Measurements from ENCODE around the gene BMX.

BMX gene

GRCh38 chrX:15500497-15500966 is at the start of gene BMX:
Gene BMX (plus strand): TSS chrX:15500807. CDS start chrX:15508354, 7,547 bp downstream.
- in situ Hi-C loops (cut with HindIII; ENCODE audit: low pct_unique_long_range_greater_than_20kb, low sequenced_read_pairs) = no loop called here
- TF ChIP-seq JUND (IDR thresholded peaks at IDR 0.05; ENCODE audit: low read depth) = no peak
- DNase-seq (ENCODE audit: low read depth in 1 of 2, low spot score in 1 of 2) = no peak

DNA sequence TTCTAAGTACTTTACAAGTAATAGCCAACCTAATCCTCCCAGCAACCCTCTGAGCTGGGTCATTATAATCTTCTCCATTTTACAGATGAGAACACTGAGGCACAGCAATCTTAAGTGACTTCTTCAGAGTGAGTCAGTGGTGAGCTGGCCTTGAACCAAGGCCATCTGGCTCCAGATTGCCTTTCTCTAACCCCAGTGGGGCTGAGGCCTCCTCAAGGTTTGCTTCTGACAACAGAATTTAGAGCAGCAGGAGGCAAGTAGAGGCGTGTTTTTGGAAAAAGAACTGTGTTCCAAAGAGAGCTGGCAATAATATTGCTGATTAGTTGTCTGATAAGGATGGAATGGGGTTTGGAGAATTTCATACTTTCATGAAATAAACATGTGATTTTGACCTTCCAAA is 48.7 kb upstream of the BMX start:
- in situ Hi-C loops (cut with HindIII; ENCODE audit: low pct_unique_long_range_greater_than_20kb, low sequenced_read_pairs) = no loop called here
- no peak for TF ChIP-seq JUND (IDR thresholded peaks at IDR 0.05; ENCODE audit: low read depth)
- no peak for DNase-seq (ENCODE audit: low read depth in 1 of 2, low spot score in 1 of 2)

DNA sequence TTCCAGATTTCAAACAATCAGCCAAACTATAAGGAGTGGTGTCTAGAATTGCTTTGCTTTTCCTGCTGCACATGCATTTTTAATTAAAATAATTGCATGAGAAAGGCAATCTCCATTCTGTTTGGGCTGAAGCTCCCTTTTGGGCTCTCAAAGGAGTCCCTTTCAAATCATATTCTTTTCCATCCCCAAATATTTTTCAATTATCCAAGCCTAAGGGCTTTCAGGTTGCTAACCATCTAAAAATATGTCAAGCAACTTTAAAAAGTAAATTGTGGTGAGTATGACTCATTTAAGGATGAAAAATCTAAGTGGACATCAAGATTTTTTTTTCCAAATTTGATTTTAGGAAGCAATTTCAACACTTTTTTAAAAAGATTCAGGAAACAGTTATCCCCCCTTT is 35.9 kb upstream of the BMX start:
- DNase-seq (ENCODE audit: low read depth in 1 of 2, low spot score in 1 of 2) = no peak
- in situ Hi-C loops (cut with HindIII; ENCODE audit: low pct_unique_long_range_greater_than_20kb, low sequenced_read_pairs) = no loop called here

DNA sequence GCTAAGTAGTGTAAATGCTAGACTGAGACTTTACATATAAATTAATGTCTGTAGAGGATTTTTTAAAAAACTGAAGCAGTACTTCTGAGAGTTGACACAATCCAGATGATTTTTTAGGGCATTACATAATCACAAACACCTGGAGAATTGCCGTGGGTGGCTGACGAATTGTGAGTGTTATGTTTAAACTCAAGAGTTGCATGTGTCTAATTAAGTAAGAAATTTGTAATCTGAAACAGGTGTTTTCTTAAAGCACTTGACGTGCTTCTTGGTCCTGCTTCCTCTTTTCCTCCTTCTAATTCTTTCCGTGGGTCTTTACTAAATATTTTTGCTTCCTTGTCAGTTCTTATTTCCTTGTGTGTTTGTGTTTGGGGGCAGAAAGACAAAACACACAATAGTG is 35.3 kb upstream of the BMX start:
- in situ Hi-C loops (cut with HindIII; ENCODE audit: low pct_unique_long_range_greater_than_20kb, low sequenced_read_pairs) = no loop called here
- no peak for TF ChIP-seq JUND (IDR thresholded peaks at IDR 0.05; ENCODE audit: low read depth)
- DNase-seq (ENCODE audit: low read depth in 1 of 2, low spot score in 1 of 2) = no peak

More for the DNA sequence above, 35.9 kb upstream of the BMX start:
- no peak for TF ChIP-seq JUND (IDR thresholded peaks at IDR 0.05; ENCODE audit: low read depth)

- TF ChIP-seq JUND (IDR thresholded peaks at IDR 0.05; ENCODE audit: low read depth) = no peak
- in situ Hi-C loops (cut with HindIII; ENCODE audit: low pct_unique_long_range_greater_than_20kb, low sequenced_read_pairs) = no loop called here
- no peak for DNase-seq (ENCODE audit: low read depth in 1 of 2, low spot score in 1 of 2)
Observed at GRCh38 chrX:15465896-15466651, 34.5 kb upstream of the BMX start.

DNA sequence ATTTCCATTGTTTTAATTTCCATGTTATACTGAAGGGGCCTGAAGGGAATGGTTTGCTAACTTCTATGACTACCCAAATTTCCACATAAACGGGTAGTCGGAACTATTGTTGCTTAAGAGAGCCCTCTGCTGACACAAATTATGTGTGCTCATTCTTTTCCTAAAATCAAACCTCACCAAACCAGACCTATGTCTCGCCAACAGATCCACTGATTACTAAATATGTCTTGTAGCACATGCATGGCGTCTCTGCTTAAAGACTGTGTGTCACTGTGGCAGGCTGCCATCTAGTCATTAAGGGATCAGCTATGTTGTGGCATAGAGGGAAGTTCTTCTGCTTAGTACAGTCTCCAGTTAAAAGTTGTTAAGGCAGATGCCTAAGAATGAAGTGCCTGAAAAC is 32.6 kb upstream of the BMX start:
- DNase-seq (ENCODE audit: low read depth in 1 of 2, low spot score in 1 of 2) = peak; percentile 23 to 75
- TF ChIP-seq JUND (IDR thresholded peaks at IDR 0.05; ENCODE audit: low read depth) = no peak
- in situ Hi-C loops (cut with HindIII; ENCODE audit: low pct_unique_long_range_greater_than_20kb, low sequenced_read_pairs) = no loop called here

- DNase-seq (ENCODE audit: low read depth in 1 of 2, low spot score in 1 of 2) = no peak
- no peak for TF ChIP-seq JUND (IDR thresholded peaks at IDR 0.05; ENCODE audit: low read depth)
- in situ Hi-C loops (cut with HindIII; ENCODE audit: low pct_unique_long_range_greater_than_20kb, low sequenced_read_pairs) = no loop called here
Observed at GRCh38 chrX:15469613-15470012, 31.0 kb upstream of the BMX start.

- no peak for TF ChIP-seq JUND (IDR thresholded peaks at IDR 0.05; ENCODE audit: low read depth)
- in situ Hi-C loops (cut with HindIII; ENCODE audit: low pct_unique_long_range_greater_than_20kb, low sequenced_read_pairs) = no loop called here
- peak; percentile 9 to 71 for DNase-seq (ENCODE audit: low read depth in 1 of 2, low spot score in 1 of 2)
Observed at GRCh38 chrX:15471028-15471427, 29.6 kb upstream of the BMX start.

DNA sequence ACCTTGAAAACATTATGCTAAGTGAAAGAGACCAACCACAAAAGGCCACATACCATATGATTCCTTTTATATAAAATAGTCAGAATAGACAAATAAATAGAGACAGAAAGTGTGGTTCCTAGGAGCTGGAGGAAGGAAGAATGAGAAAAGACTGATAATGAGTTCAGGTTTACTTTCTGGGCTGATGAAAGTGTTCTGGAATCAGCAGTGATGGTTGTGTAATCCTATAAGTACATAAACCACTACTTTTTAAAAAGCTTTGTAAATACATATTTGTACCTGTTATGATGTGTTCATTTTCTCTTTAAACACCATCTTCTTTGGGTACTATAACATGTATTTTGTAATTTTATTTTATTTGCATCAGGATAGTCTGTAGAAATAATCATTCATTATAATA is 28.1 kb upstream of the BMX start:
- TF ChIP-seq JUND (IDR thresholded peaks at IDR 0.05; ENCODE audit: low read depth) = no peak
- in situ Hi-C loops (cut with HindIII; ENCODE audit: low pct_unique_long_range_greater_than_20kb, low sequenced_read_pairs) = no loop called here
- DNase-seq (ENCODE audit: low read depth in 1 of 2, low spot score in 1 of 2) = no peak

DNA sequence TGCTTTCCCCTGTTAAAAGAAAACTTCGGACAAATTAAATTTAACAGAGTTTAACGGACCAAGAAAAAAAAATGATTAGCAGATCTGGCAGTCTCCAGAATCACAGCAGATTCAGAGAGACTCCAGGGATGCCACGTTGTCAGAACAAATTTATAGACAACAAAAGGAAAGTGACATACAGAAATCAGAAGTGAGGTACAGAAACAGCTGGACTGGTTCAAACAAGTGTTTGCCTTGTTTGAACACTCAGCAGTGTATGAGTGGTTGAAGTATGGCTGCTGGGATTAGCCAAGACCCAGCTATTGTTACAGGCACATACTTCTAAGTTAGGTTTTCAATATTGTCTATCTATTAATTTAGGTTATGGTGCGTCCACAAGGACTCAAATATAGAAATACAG is 26.6 kb upstream of the BMX start:
- in situ Hi-C loops (cut with HindIII; ENCODE audit: low pct_unique_long_range_greater_than_20kb, low sequenced_read_pairs) = no loop called here
- no peak for TF ChIP-seq JUND (IDR thresholded peaks at IDR 0.05; ENCODE audit: low read depth)
- DNase-seq (ENCODE audit: low read depth in 1 of 2, low spot score in 1 of 2) = no peak

DNA sequence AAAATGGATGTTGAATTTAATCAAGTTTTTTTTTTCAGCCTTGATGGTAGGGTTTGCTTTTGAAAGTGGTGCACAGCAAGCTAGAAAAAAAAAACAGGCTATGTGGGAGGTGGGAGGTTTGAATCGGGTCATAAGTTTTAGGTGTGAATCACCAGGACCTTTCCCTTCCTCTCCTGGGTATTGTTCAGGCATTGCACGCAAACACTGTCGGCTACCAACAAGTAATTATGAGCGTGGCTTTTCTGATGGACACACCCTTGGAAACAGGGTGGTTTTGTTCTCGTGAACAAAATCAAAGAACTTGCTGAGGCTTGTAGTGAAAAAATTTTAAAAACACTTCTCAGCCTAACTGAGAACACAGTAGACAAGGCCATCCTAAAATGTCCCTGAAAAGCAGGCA is 25.6 kb upstream of the BMX start:
- in situ Hi-C loops (cut with HindIII; ENCODE audit: low pct_unique_long_range_greater_than_20kb, low sequenced_read_pairs) = no loop called here
- no peak for TF ChIP-seq JUND (IDR thresholded peaks at IDR 0.05; ENCODE audit: low read depth)
- DNase-seq (ENCODE audit: low read depth in 1 of 2, low spot score in 1 of 2) = no peak

DNA sequence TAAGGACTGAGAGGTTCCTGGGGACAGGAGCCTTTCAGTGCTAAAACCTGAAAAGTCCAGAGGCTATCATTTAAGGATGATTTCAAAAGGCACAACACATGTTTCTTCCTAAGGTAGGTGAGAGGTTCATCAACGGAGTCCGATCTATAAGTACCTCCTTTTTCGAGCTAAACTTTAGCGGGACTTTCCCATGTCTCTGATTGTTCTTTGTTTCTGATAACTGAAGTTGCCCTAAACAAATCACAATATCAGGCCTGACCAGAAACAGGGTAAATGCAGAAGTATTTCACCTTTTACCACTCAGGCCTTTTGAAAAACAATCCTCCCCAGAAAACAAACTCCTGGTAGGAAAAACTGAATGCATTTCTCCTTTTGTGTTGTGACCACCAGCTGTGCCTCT is 25.1 kb upstream of the BMX start:
- TF ChIP-seq JUND (IDR thresholded peaks at IDR 0.05; ENCODE audit: low read depth) = no peak
- no peak for DNase-seq (ENCODE audit: low read depth in 1 of 2, low spot score in 1 of 2)
- in situ Hi-C loops (cut with HindIII; ENCODE audit: low pct_unique_long_range_greater_than_20kb, low sequenced_read_pairs) = no loop called here

DNA sequence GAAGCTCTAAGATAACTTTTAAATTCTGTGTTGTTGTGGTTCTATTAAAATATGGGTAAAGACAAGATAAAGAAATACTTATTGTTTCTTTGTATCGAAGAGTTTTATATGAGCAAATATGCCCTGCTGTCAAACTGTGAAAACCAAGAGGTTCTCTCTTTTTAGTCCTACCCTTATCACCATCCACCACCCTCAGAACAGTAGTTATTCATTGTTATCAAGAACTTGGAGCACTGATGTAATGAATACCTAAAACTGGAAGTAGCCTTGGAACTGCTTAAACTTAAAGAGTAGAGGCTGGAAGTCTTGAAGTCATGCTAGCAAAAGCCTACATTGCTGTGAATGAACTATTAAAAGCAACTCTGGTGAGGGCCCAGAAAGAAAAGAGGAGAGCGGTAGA is 16.7 kb upstream of the BMX start:
- TF ChIP-seq JUND (IDR thresholded peaks at IDR 0.05; ENCODE audit: low read depth) = no peak
- in situ Hi-C loops (cut with HindIII; ENCODE audit: low pct_unique_long_range_greater_than_20kb, low sequenced_read_pairs) = no loop called here
- no peak for DNase-seq (ENCODE audit: low read depth in 1 of 2, low spot score in 1 of 2)

- no peak for DNase-seq (ENCODE audit: low read depth in 1 of 2, low spot score in 1 of 2)
- in situ Hi-C loops (cut with HindIII; ENCODE audit: low pct_unique_long_range_greater_than_20kb, low sequenced_read_pairs) = no loop called here
- TF ChIP-seq JUND (IDR thresholded peaks at IDR 0.05; ENCODE audit: low read depth) = no peak
Observed at GRCh38 chrX:15492469-15492868, 8.1 kb upstream of the BMX start.

All from T47D (cell line).